ENCODE results near the gene RBFOX1. TPM values are rescaled to one million over a fixed set of nuclear protein-coding genes. Genes with fewer than 3 reads are reported as not detected.

The RBFOX1 gene
- total RNA-seq, 3 donors from 2014 or later: 4.1 to 7.7 (median 5.1) TPM

DNA sequence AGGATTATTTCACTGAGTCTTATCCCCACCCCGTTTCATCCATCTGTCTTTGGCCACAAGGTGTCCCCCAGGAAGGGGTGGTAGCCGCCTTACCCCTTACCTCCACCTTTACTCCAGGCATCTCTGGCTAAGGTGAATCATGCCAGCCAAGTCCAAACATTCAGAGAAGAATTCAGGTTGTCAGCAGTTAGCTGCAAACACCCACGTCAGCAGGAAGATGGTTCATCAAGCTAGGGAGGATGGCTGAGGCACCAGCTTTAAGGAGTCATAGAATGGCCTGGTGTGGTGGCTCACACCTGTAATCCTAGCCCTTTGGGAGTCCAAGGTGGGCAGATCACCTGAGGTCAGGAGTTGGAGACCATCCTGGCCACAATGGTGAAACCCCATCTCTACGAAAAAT, 61.0 kb downstream of the RBFOX1 start:
- TF ChIP-seq CTCF (IDR thresholded peaks at IDR 0.05): no peak
- H3K9me3 ChIP-seq: no peaks in the 10 kb centered on the region
- no peaks in the 10 kb centered on the region for H3K36me3 ChIP-seq (ENCODE audit: low read depth)
- ATAC-seq: no peak
- no peak overlapping the region for H3K4me3 ChIP-seq
- intact Hi-C loops (cut with DNase I, micrococcal nuclease): no loop called here
- no peak for DNase-seq
- H3K4me1 ChIP-seq (ENCODE audit: low read depth): no peaks in the 10 kb centered on the region

GRCh38 chr16:7394720-7395336, 62.2 kb downstream of the RBFOX1 start:
- Histone ChIP-seq H3K36me3 (ENCODE audit: low read depth) (no peaks in the 10 kb centered on the region), H3K9me3 (no peaks in the 10 kb centered on the region), H3K4me3 (no peak overlapping the region), H3K4me1 (ENCODE audit: low read depth) (no peaks in the 10 kb centered on the region)
- TF ChIP-seq CTCF (IDR thresholded peaks at IDR 0.05): no peak
- DNase-seq: no peak
- intact Hi-C loops (cut with DNase I, micrococcal nuclease): no loop called here
- ATAC-seq: no peak

DNA sequence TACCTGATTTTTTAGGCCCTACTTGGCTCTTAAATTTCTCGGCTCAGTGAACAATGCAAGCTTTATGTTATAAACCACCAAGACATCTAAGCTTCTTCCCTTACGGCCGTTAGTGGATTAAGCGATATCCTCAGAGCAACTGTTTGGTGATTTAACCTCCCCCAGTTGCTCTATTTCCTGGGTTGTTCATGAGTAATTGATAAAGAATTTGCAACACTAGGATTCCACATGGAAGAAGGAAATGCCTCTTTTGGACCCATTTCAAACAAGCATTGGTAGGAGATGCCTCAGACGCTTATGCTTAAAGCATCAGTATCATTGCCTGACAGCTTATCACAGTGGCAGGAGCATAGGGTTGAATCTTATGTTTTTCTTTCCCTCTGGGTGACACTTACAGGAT, 65.3 kb downstream of the RBFOX1 start:
- no peaks in the 10 kb centered on the region for H3K36me3 ChIP-seq (ENCODE audit: low read depth)
- no peak for TF ChIP-seq CTCF (IDR thresholded peaks at IDR 0.05)
- DNase-seq: no peak
- no peaks in the 10 kb centered on the region for H3K9me3 ChIP-seq
- no peak overlapping the region for H3K4me3 ChIP-seq
- H3K4me1 ChIP-seq (ENCODE audit: low read depth): no peaks in the 10 kb centered on the region
- ATAC-seq: no peak
- intact Hi-C loops (cut with DNase I, micrococcal nuclease): no loop called here

DNA sequence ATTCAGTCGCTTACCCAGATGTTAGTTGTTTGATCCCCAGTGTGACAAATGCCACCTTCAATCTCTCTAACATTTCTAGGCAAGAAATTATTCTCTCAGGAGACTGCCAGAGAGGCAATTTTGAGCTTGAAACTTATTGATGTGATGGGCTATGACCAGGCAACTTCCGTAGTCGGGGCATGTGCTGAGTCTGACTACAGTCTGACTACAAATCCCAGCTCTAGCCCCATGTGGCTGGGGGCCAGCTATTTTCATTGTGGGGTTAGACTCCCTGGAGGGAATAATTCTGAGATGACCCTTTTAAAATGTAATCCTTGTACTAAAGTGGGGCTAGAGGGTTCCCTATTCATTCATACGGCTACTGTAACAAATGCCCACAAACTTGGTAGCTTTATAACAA, 65.9 kb downstream of the RBFOX1 start:
- no peaks in the 10 kb centered on the region for H3K9me3 ChIP-seq

DNA sequence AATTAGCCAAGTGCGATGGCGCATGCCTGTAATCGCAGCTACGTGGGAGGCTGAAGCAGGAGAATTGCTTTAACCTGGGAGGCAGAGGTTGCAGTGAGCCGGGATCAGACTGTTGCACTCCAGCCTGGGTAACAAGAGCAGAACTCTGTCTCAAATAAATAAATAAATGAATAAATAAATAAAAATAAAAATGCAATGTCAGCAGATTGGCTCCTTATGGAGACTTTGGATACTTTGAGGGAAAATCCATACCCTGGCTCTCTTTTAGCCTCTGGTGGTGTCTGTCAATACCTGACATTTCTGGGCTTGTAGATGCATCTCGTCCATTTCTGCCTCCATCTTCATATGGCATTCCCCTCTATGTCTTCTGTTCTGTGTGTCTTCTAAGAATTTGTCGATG, 66.7 kb downstream of the RBFOX1 start:
- no peak for ATAC-seq
- intact Hi-C loops (cut with DNase I, micrococcal nuclease): no loop called here
- Histone ChIP-seq H3K4me3 (no peak overlapping the region), H3K36me3 (ENCODE audit: low read depth) (no peaks in the 10 kb centered on the region), H3K9me3 (no peaks in the 10 kb centered on the region), H3K4me1 (ENCODE audit: low read depth) (no peaks in the 10 kb centered on the region)
- no peak for DNase-seq
- no peak for TF ChIP-seq CTCF (IDR thresholded peaks at IDR 0.05)

More for the DNA sequence above, 65.9 kb downstream of the RBFOX1 start:
- Histone ChIP-seq H3K4me3 (no peak overlapping the region), H3K36me3 (ENCODE audit: low read depth) (no peaks in the 10 kb centered on the region), H3K4me1 (ENCODE audit: low read depth) (no peaks in the 10 kb centered on the region)
- ATAC-seq: no peak
- intact Hi-C loops (cut with DNase I, micrococcal nuclease): no loop called here
- no peak for TF ChIP-seq CTCF (IDR thresholded peaks at IDR 0.05)
- no peak for DNase-seq
